Panc1 (cell line): ENCODE results near the gene CRYBA1.

ENCODE experiments used
- POLR2AphosphoS5 ChIP-seq: IDR thresholded peaks from 2 replicates; pipeline ENCODE4 v1.6.1; 2012; ENCODE audit warnings: mild to moderate bottlenecking, low read depth, low read length, moderate library complexity
- REST ChIP-seq, 2 experiments: IDR thresholded peaks; 2 replicates each; pipeline ENCODE4 v1.6.1; 2011 to 2012; ENCODE audit warnings: low read depth in 2 of 2, control low read depth in 1 of 2, low read length in 1 of 2, mild to moderate bottlenecking in 1 of 2, moderate library complexity in 1 of 2; ENCODE audit not compliant: insufficient read depth in 1 of 2
- TF ChIP-seq, protein P1 (sequence below): fragments of 450-650 bp; IDR thresholded peaks from 2 replicates; pipeline ENCODE4 v1.5.1; 2017; ENCODE audit warnings: mild to moderate bottlenecking

DNA sequence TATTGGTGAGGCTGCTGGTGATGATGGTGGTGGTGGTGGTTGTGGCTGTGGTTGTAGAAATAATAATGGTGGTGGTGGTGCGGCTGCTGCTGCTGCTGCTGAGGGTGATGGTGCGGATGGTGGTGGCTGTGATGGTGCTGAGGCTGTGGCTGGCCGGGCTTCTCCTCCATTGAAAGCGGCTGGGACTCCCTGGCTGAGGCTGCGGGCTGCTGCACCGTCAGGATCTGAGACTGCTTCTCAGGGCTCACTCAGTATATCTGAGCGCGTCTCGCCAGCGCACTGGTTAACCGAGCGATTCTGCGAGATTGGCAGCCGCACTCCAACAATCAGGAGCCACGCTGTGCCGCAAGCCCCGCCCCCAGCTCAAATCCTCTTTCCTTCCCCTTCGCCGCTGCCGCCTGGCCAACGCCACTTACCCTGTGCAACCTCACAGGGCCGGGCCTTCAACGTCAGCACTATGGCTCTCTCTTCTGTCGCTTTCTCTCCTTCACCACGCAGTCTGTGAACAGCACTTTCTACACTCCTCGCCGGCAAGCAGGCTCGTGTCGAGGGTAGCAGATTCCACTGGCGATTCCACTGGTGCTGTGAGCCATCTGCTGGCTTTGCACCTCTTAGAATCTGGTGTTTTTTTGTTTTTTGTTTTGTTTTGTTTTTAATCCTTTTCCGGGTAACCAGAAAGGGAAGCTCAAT lies 47.4 kb downstream of the CRYBA1 start, which contains the start of gene NUFIP2:
- TF ChIP-seq, protein P1, sequence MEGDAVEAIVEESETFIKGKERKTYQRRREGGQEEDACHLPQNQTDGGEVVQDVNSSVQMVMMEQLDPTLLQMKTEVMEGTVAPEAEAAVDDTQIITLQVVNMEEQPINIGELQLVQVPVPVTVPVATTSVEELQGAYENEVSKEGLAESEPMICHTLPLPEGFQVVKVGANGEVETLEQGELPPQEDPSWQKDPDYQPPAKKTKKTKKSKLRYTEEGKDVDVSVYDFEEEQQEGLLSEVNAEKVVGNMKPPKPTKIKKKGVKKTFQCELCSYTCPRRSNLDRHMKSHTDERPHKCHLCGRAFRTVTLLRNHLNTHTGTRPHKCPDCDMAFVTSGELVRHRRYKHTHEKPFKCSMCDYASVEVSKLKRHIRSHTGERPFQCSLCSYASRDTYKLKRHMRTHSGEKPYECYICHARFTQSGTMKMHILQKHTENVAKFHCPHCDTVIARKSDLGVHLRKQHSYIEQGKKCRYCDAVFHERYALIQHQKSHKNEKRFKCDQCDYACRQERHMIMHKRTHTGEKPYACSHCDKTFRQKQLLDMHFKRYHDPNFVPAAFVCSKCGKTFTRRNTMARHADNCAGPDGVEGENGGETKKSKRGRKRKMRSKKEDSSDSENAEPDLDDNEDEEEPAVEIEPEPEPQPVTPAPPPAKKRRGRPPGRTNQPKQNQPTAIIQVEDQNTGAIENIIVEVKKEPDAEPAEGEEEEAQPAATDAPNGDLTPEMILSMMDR = no peak
- TF ChIP-seq REST (IDR thresholded peaks at IDR 0.05; ENCODE audit: insufficient read depth in 1 of 2, low read depth in 2 of 2, low read length in 1 of 2) (peak in 1 of 2 experiments; percentile 21; a peak in 1 of 4 replicates), POLR2AphosphoS5 (peak; percentile 100)
